Measurements from ENCODE around the gene PSG1. TPM values are rescaled to one million over a fixed set of nuclear protein-coding genes. Genes with fewer than 3 reads are reported as not detected.
"Not testable (repeated sequence)": the region's sequence is repeated elsewhere in the genome, so short reads cannot be mapped to it uniquely, and the experiment has no call there.

The PSG1 gene
- total RNA-seq, 1 experiment from 2014 or later, result not detected

DNA sequence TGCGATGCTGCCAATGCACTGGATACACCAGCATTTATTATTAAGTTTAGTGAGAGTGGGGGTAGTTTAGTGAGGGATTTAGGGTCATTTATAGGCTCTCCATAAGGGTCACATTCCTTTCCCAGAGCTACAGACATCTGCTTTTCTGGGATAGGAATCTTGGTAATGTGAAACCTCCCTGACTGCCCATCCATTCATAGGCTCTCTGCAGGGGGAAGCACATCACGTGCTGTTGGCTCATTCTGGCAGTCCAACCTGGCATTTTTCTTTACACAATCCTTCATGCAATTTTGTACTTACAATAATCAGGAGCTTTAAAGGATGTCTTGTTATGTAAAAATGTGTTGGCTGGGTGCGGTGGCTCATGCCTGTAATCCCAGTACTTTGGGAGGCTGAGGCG, 21.0 kb upstream of the PSG1 start:
- H3K36me3 Mint-ChIP-seq (ENCODE audit: insufficient read depth, unreplicated experiment); BruUV-seq (replicated peaks); H3K27ac Mint-ChIP-seq (ENCODE audit: unreplicated experiment); H3K4me3 Mint-ChIP-seq (ENCODE audit: low read depth, unreplicated experiment); intact Hi-C loops (cut with micrococcal nuclease; ENCODE audit: unreplicated experiment); H3K9me3 Mint-ChIP-seq (ENCODE audit: low read depth, unreplicated experiment); DNase-seq; CTCF ChIA-PET: not testable (repeated sequence)
- Mint-ChIP-seq H3K4me1 (ENCODE audit: low read depth, unreplicated experiment) (peaks cover 20% of the 10 kb centered on the region), H3K27me3 (ENCODE audit: unreplicated experiment) (peaks cover 66% of the 10 kb centered on the region)

GRCh38 chr19:42899674-42900073, 20.2 kb upstream of the PSG1 start:
- CTCF ChIA-PET; intact Hi-C loops (cut with micrococcal nuclease; ENCODE audit: unreplicated experiment); BruUV-seq (replicated peaks); DNase-seq; H3K9me3 Mint-ChIP-seq (ENCODE audit: low read depth, unreplicated experiment); H3K36me3 Mint-ChIP-seq (ENCODE audit: insufficient read depth, unreplicated experiment); H3K27ac Mint-ChIP-seq (ENCODE audit: unreplicated experiment); H3K4me3 Mint-ChIP-seq (ENCODE audit: low read depth, unreplicated experiment): not testable (repeated sequence)
- Mint-ChIP-seq H3K27me3 (ENCODE audit: unreplicated experiment) (peaks cover 58% of the 10 kb centered on the region), H3K4me1 (ENCODE audit: low read depth, unreplicated experiment) (peaks cover 20% of the 10 kb centered on the region)

DNA sequence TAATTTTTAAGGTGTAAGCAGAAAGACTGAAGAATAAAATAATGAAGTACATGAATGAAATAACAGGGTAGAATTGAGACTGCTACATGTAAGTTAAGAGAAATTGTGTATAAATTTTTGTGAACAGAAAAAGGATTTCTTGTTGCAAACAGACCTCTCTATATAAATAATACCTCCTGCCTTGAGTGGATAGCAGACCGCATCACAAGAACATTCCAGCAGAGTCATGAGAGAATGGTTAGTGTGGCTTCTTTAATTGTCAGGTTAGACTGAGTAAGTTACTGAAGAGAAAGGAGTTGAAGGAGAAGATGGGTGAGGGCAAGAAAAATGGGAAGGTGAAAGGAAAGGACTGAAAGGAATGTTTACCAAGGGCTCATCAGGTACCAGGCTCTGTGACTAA, 19.6 kb upstream of the PSG1 start:
- intact Hi-C loops (cut with micrococcal nuclease; ENCODE audit: unreplicated experiment); H3K36me3 Mint-ChIP-seq (ENCODE audit: insufficient read depth, unreplicated experiment); H3K4me3 Mint-ChIP-seq (ENCODE audit: low read depth, unreplicated experiment); H3K9me3 Mint-ChIP-seq (ENCODE audit: low read depth, unreplicated experiment); DNase-seq; CTCF ChIA-PET; H3K27ac Mint-ChIP-seq (ENCODE audit: unreplicated experiment); BruUV-seq (replicated peaks): not testable (repeated sequence)
- peaks cover 20% of the 10 kb centered on the region for H3K4me1 Mint-ChIP-seq (ENCODE audit: low read depth, unreplicated experiment)
- peaks cover 52% of the 10 kb centered on the region for H3K27me3 Mint-ChIP-seq (ENCODE audit: unreplicated experiment)

GRCh38 chr19:42898656-42899055, 19.1 kb upstream of the PSG1 start:
- Mint-ChIP-seq H3K27me3 (ENCODE audit: unreplicated experiment) (peaks cover 47% of the 10 kb centered on the region), H3K4me1 (ENCODE audit: low read depth, unreplicated experiment) (peaks cover 20% of the 10 kb centered on the region)
- H3K27ac Mint-ChIP-seq (ENCODE audit: unreplicated experiment); BruUV-seq (replicated peaks); intact Hi-C loops (cut with micrococcal nuclease; ENCODE audit: unreplicated experiment); DNase-seq; H3K36me3 Mint-ChIP-seq (ENCODE audit: insufficient read depth, unreplicated experiment); H3K9me3 Mint-ChIP-seq (ENCODE audit: low read depth, unreplicated experiment); H3K4me3 Mint-ChIP-seq (ENCODE audit: low read depth, unreplicated experiment): not testable (repeated sequence)
- CTCF ChIA-PET, result interaction anchor here (0.6 kb wide), 1 partner anchor 38 kb away, joined by 4 read pairs; the partner anchor contains the start of gene PSG7

DNA sequence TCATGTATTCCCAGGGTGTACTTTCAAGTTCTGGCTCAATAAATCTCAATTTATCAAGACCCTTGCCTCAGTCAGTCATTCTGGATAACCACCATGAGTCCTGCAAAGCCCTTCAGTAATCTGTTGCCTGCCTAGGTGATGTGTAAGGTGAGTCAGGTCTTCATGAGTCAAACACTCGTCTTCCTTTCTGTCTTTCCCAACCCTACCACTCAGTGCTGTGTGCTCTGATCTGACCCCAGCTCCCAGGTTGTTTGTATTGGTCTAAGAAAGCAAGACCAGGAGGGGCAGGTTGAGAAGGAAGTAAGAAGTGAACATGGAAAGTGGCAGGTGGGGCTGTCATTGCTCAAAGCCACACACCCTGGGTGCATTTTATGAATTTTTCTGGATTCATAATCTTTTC, 18.2 kb upstream of the PSG1 start:
- H3K4me3 Mint-ChIP-seq (ENCODE audit: low read depth, unreplicated experiment); DNase-seq; H3K36me3 Mint-ChIP-seq (ENCODE audit: insufficient read depth, unreplicated experiment); BruUV-seq (replicated peaks); intact Hi-C loops (cut with micrococcal nuclease; ENCODE audit: unreplicated experiment); CTCF ChIA-PET; H3K27ac Mint-ChIP-seq (ENCODE audit: unreplicated experiment); H3K9me3 Mint-ChIP-seq (ENCODE audit: low read depth, unreplicated experiment): not testable (repeated sequence)
- Mint-ChIP-seq H3K4me1 (ENCODE audit: low read depth, unreplicated experiment) (peaks cover 20% of the 10 kb centered on the region), H3K27me3 (ENCODE audit: unreplicated experiment) (peaks cover 38% of the 10 kb centered on the region)

- H3K9me3 Mint-ChIP-seq (ENCODE audit: low read depth, unreplicated experiment); BruUV-seq (replicated peaks); H3K4me1 Mint-ChIP-seq (ENCODE audit: low read depth, unreplicated experiment); H3K27ac Mint-ChIP-seq (ENCODE audit: unreplicated experiment); CTCF ChIA-PET; intact Hi-C loops (cut with micrococcal nuclease; ENCODE audit: unreplicated experiment); H3K4me3 Mint-ChIP-seq (ENCODE audit: low read depth, unreplicated experiment); H3K36me3 Mint-ChIP-seq (ENCODE audit: insufficient read depth, unreplicated experiment); DNase-seq: not testable (repeated sequence)
- H3K27me3 Mint-ChIP-seq (ENCODE audit: unreplicated experiment), result peaks cover 13% of the 10 kb centered on the region
Observed at GRCh38 chr19:42890446-42890845, 10.9 kb upstream of the PSG1 start.

- DNase-seq; H3K36me3 Mint-ChIP-seq (ENCODE audit: insufficient read depth, unreplicated experiment); BruUV-seq (replicated peaks); intact Hi-C loops (cut with micrococcal nuclease; ENCODE audit: unreplicated experiment); H3K9me3 Mint-ChIP-seq (ENCODE audit: low read depth, unreplicated experiment); CTCF ChIA-PET; H3K27ac Mint-ChIP-seq (ENCODE audit: unreplicated experiment); H3K4me3 Mint-ChIP-seq (ENCODE audit: low read depth, unreplicated experiment); H3K4me1 Mint-ChIP-seq (ENCODE audit: low read depth, unreplicated experiment): not testable (repeated sequence)
- H3K27me3 Mint-ChIP-seq (ENCODE audit: unreplicated experiment), result peaks cover 19% of the 10 kb centered on the region
Observed at GRCh38 chr19:42887876-42888445, 8.4 kb upstream of the PSG1 start.

- H3K9me3 Mint-ChIP-seq (ENCODE audit: low read depth, unreplicated experiment); H3K4me1 Mint-ChIP-seq (ENCODE audit: low read depth, unreplicated experiment); H3K36me3 Mint-ChIP-seq (ENCODE audit: insufficient read depth, unreplicated experiment); BruUV-seq (replicated peaks); DNase-seq; CTCF ChIA-PET; H3K4me3 Mint-ChIP-seq (ENCODE audit: low read depth, unreplicated experiment); intact Hi-C loops (cut with micrococcal nuclease; ENCODE audit: unreplicated experiment); H3K27ac Mint-ChIP-seq (ENCODE audit: unreplicated experiment): not testable (repeated sequence)
- peaks cover 19% of the 10 kb centered on the region for H3K27me3 Mint-ChIP-seq (ENCODE audit: unreplicated experiment)
Observed at GRCh38 chr19:42882730-42883129, 3.2 kb upstream of the PSG1 start.

DNA sequence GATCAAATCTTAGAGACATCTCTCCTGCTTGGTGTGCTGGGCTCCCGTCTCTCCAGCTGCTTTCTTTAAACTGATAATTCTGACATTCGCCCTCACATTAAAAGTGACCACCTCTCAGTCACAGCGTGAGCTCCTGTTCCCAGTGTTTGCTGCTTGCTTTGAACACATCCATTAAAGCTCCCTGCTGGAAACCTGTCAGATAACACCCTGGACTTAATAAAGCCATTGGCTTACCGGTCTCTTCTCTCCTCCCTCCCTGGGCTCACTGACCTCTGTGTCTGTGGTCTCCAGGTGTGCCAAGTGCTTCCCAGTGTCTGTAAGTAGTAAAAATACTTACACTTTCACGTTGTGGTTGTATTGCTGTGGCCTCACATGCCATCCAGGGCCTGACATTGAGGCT, 2.5 kb upstream of the PSG1 start:
- CTCF ChIA-PET; H3K27ac Mint-ChIP-seq (ENCODE audit: unreplicated experiment); DNase-seq; H3K36me3 Mint-ChIP-seq (ENCODE audit: insufficient read depth, unreplicated experiment); intact Hi-C loops (cut with micrococcal nuclease; ENCODE audit: unreplicated experiment); H3K9me3 Mint-ChIP-seq (ENCODE audit: low read depth, unreplicated experiment); BruUV-seq (replicated peaks); H3K4me3 Mint-ChIP-seq (ENCODE audit: low read depth, unreplicated experiment): not testable (repeated sequence)
- H3K27me3 Mint-ChIP-seq (ENCODE audit: unreplicated experiment), result peaks cover 19% of the 10 kb centered on the region
- peaks cover 13% of the 10 kb centered on the region for H3K4me1 Mint-ChIP-seq (ENCODE audit: low read depth, unreplicated experiment)
